SU-DHL-6 (cell line): ENCODE results near the gene MTX1.
A peak's percentile ranks its signal among the peaks of the same experiment; 100 is the strongest.

ENCODE experiments used
- H2AFZ ChIP-seq: fragments of 200-600 bp; sonication (generic); 2 replicates; pipeline ENCODE4 v1.6.1; 2014; ENCODE audit warnings: low read depth, mild to moderate bottlenecking, moderate library complexity, mixed read lengths, antibody characterized with exemption, low read length; ENCODE audit not compliant: severe bottlenecking
- H3F3A ChIP-seq: fragments of 200-600 bp; shearing (Covaris generic); 2 replicates; pipeline ENCODE4 v1.6.0; 2016; ENCODE audit warnings: antibody characterized with exemption, mild to moderate bottlenecking; ENCODE audit not compliant: insufficient read depth
- H3K27ac ChIP-seq: fragments of 200-600 bp; sonication (generic); 2 replicates; pipeline ENCODE4 v1.5.1; 2016; ENCODE audit warnings: low read depth, mild to moderate bottlenecking, low read length, moderate library complexity, mixed read lengths
- H3K27me3 ChIP-seq: fragments of 200-600 bp; sonication (generic), shearing (Covaris generic); 2 replicates; pipeline ENCODE4 v1.6.0; 2014; ENCODE audit warnings: mild to moderate bottlenecking, low read length
- H3K36me3 ChIP-seq: fragments of 200-600 bp; sonication (generic); 2 replicates; pipeline ENCODE4 v1.6.1; 2014; ENCODE audit warnings: mild to moderate bottlenecking, low read length, mixed read lengths
- H3K4me2 ChIP-seq: fragments of 300-600, 200-600 bp; shearing (Covaris generic), sonication (generic); 2 replicates; pipeline ENCODE4 v1.6.0; 2014; ENCODE audit warnings: low read length, low read depth, mild to moderate bottlenecking; ENCODE audit not compliant: poor library complexity, severe bottlenecking
- H3K4me3 ChIP-seq: fragments of 200-600 bp; sonication (generic); 2 replicates; pipeline ENCODE4 v1.5.1; 2014; ENCODE audit warnings: antibody characterized with exemption, low read length, mild to moderate bottlenecking, mixed read lengths; ENCODE audit not compliant: insufficient read depth, poor library complexity, severe bottlenecking
- H3K79me2 ChIP-seq: fragments of 200-600 bp; sonication (generic); 2 replicates; pipeline ENCODE4 v1.6.1; 2014; ENCODE audit warnings: mild to moderate bottlenecking, low read length, moderate library complexity; ENCODE audit not compliant: insufficient read depth
- H3K9ac ChIP-seq: fragments of 200-600 bp; sonication (generic); 2 replicates; pipeline ENCODE4 v1.7.0; 2014; ENCODE audit warnings: mild to moderate bottlenecking, low read length
- H3K9me2 ChIP-seq: fragments of 200-600 bp; sonication (generic); replicated peaks from 2 replicates; pipeline ENCODE4 v1.6.1; 2014; ENCODE audit warnings: low read length; ENCODE audit not compliant: insufficient read depth
- H3K9me3 ChIP-seq: fragments of 200-600 bp; sonication (generic); 2 replicates; pipeline ENCODE4 v1.6.1; 2014; ENCODE audit warnings: low read length, mixed read lengths; ENCODE audit not compliant: insufficient read depth
- H4K20me1 ChIP-seq: fragments of 200-600 bp; sonication (generic); 2 replicates; pipeline ENCODE4 v1.6.1; 2014; ENCODE audit warnings: low read depth, mild to moderate bottlenecking, antibody characterized with exemption, low read length, moderate library complexity, mixed read lengths
- EZH2phosphoT487 ChIP-seq: fragments of 200-600 bp; sonication (generic), shearing (Covaris generic); conservative IDR thresholded peaks from 2 replicates; pipeline ENCODE4 v1.6.1; 2018; ENCODE audit warnings: mild to moderate bottlenecking, antibody characterized with exemption, low read length, moderate library complexity, mixed read lengths
- TF ChIP-seq, protein P1 (sequence below): fragments of 200-600 bp; sonication (generic); IDR thresholded peaks from one replicate; pipeline ENCODE4 v1.5.1; 2017; ENCODE audit warnings: antibody characterized with exemption, mild to moderate bottlenecking, low read length, moderate library complexity; ENCODE audit not compliant: insufficient read depth, poor library complexity, severe bottlenecking

MTX1 gene

DNA sequence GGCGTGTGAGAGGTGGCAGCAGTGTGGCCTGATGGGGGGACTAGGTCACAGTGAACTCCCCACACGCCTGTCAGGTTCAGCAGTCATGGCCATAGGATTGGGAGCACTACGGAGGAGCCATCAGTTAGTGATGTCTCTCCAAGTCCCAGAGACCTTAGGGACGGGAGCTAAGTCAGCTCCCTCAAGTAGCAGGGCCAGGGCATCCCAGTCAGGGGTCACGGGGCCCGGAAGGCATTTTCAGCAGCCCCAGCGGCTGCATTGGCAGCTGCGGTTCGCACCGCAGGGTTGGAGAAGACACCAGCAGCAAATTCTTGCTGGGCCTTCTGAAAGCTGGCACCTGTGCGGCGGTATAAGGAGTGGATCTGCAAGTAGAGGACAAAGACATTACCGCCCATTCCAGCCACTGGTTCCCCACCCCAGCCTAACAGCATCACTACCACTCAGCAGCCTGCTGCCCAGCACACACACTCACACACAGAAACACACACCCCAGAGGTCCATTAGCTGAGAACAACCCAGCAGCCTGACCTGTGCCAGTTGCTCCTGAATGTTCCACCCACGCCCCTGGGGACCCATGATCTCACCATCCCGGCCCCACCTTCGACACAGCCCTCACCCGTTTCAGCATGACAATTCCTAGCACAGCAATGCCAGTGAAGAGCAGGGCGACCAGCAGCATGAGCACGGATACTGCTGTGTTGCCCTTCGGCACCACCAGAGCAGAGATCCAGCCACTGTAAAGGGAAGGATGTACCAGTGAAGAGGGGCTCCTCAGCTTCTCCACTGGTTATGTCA is 47.8 kb downstream of the MTX1 start:
- Histone ChIP-seq H3K27ac (no peak overlapping the region), H3K4me3 (no peak overlapping the region), H3F3A (peaks cover 10% of the 10 kb centered on the region; the same call in 1 of the 2 replicates), H3K9me3 (no peaks in the 10 kb centered on the region), H3K9ac (no peak overlapping the region), H3K27me3 (no peaks in the 10 kb centered on the region), H3K36me3 (no peaks in the 10 kb centered on the region), H3K9me2 (no peaks in the 10 kb centered on the region), H3K79me2 (peaks cover 12% of the 10 kb centered on the region), H2AFZ (no peak overlapping the region), H4K20me1 (no peaks in the 10 kb centered on the region), H3K4me2 (no peak overlapping the region)
- TF ChIP-seq, protein P1, sequence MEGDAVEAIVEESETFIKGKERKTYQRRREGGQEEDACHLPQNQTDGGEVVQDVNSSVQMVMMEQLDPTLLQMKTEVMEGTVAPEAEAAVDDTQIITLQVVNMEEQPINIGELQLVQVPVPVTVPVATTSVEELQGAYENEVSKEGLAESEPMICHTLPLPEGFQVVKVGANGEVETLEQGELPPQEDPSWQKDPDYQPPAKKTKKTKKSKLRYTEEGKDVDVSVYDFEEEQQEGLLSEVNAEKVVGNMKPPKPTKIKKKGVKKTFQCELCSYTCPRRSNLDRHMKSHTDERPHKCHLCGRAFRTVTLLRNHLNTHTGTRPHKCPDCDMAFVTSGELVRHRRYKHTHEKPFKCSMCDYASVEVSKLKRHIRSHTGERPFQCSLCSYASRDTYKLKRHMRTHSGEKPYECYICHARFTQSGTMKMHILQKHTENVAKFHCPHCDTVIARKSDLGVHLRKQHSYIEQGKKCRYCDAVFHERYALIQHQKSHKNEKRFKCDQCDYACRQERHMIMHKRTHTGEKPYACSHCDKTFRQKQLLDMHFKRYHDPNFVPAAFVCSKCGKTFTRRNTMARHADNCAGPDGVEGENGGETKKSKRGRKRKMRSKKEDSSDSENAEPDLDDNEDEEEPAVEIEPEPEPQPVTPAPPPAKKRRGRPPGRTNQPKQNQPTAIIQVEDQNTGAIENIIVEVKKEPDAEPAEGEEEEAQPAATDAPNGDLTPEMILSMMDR: no peak
- no peak for TF ChIP-seq EZH2phosphoT487

DNA sequence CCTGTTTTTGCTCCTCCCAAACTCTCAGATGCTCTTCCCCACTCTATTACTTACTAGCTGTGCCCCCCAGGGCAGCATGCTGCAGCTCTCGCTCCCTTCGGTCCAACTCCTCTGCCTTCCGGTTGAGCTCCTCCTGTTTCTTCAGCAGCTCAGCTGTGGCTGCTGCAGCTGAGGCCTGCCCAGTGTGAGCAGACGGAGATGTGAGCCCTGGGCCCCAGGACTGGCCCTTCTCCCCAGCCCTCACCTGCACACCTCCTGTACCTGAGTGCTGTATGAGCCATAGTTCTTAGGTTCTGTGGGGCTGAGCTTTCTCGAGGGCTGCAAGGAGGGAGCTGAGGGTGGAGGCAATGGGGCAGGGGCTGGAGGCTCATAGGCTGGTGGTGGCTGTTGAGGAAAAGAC is 51.8 kb downstream of the MTX1 start:
- TF ChIP-seq, protein P1: no peak
- no peak for TF ChIP-seq EZH2phosphoT487
- Histone ChIP-seq H3K9me3 (no peaks in the 10 kb centered on the region), H3K27ac (no peak overlapping the region), H3K36me3 (no peaks in the 10 kb centered on the region), H3F3A (peaks cover 24% of the 10 kb centered on the region), H3K9me2 (no peaks in the 10 kb centered on the region), H3K27me3 (no peaks in the 10 kb centered on the region), H3K79me2 (peaks cover 19% of the 10 kb centered on the region), H4K20me1 (no peaks in the 10 kb centered on the region), H3K9ac (peak overlapping the region; percentile 85; the same call in 1 of the 2 replicates), H2AFZ (no peak overlapping the region), H3K4me3 (no peak overlapping the region), H3K4me2 (peak overlapping the region; percentile 76)

DNA sequence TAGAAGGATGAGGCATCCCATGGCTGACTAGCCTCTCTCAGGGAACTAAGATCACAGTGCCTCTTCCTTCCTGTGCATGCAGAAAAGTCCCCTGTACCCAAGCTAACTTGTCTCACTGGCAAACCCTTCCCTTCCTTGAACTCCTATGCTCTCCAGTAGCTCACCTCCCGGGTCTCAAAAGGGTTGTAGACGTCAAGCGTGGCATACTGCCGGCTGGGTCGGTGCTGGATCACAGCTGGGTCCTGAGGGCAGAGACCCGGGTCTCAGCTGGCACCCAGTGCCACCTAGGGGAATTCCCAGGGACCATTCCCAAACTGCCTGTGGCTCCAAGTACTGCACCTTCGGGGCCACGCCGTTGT is 53.0 kb downstream of the MTX1 start:
- peaks cover 29% of the 10 kb centered on the region for H3F3A ChIP-seq
- H3K9me2 ChIP-seq: no peaks in the 10 kb centered on the region
- peak overlapping the region; percentile 53; the same call in 1 of the 2 replicates for H3K27ac ChIP-seq
- H3K36me3 ChIP-seq: peaks cover 7% of the 10 kb centered on the region; the same call in 1 of the 2 replicates
- H3K79me2 ChIP-seq: peaks cover 19% of the 10 kb centered on the region
- TF ChIP-seq, protein P1: no peak
- no peak for TF ChIP-seq EZH2phosphoT487
- H2AFZ ChIP-seq: peak overlapping the region; percentile 57
- H3K9me3 ChIP-seq: no peaks in the 10 kb centered on the region
- H4K20me1 ChIP-seq: no peaks in the 10 kb centered on the region
- peak overlapping the region; percentile 76 for H3K4me2 ChIP-seq
- H3K27me3 ChIP-seq: no peaks in the 10 kb centered on the region
- H3K9ac ChIP-seq: peak overlapping the region; percentile 85
- peak overlapping the region; percentile 68 for H3K4me3 ChIP-seq
